ENCODE data around the gene NKD2.
"Not testable (repeated sequence)": the region's sequence is repeated elsewhere in the genome, so short reads cannot be mapped to it uniquely, and the experiment has no call there.

NKD2 gene

DNA sequence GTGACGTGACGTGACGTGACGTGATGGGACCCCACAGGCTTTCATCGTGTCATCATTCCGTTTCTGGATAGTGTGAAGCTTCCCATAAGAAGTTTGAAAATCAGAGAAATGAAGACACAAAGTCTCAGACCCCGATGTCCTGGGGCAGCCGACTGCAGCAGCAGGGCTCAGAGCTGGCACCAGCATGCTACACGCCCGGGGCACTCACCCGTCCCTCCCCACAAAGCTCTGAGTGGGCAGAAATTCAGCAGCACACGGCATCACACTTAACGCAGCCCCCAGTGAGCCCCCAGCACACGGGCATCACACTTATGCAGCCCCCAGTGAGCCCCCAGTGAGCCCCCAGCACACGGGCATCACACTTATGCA, 61.1 kb downstream of the NKD2 start:
- no peak for DNase-seq (ENCODE audit: low spot score)

DNA sequence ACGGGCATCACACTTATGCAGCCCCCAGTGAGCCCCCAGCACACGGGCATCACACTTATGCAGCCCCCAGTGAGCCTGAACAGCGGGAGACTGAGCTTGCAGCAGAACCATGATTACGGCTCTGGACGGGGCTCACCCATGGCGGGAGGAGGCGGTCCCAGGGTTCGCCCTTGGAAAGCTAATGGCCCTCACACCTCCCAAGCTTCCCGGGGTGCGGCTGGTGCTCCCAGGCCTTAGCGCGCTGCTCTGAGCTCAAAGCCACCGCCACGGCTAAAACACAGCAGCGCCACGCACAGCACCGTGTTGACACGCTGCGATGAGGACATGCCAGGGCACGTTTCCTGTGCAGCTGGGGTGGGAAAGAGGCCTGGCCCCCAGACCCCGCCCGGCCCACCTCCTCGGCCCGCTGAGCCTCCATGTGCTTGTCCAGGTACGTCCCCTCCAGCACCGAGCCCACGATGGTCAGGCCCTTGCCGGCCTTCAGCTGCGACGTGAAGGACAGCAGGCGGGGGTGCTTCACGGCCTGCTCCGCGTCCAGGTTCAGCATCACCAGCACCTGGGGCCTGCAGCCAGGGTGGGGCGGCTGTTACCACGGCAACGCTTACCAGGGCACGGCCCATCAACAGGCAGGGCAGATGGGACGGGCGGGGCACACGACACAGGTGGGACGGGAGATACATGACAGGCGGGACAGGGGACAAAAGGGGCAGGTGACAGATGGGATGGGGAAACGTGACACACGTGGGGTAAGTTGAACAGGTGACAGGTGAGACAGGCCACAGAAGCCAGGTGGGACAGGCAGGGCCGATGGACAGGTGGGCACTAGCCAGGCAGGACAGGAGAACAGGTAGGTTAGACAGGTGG, 64.9 kb downstream of the NKD2 start:
- DNase-seq (ENCODE audit: low spot score), result no peak

DNA sequence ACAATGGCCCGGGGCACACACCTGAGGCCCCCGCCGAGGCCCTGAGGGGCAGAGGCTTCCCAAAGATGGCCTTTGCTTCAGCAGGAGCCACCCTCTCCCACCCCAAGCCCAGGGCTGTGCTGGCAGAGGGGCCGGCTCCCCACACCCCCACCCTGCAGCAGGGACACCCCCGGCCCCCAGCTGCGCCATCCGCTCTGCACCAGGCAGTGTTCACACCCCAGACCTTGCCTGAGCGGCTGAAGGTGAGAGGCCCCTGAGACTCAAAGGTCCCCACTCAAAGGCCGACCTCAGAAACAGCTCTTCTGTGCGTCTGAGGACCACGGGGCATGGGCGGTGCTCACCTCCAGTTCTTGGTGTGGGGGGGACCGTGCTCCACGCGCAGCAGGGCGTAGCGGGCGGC, 65.6 kb downstream of the NKD2 start:
- DNase-seq (ENCODE audit: low spot score), result no peak

DNA sequence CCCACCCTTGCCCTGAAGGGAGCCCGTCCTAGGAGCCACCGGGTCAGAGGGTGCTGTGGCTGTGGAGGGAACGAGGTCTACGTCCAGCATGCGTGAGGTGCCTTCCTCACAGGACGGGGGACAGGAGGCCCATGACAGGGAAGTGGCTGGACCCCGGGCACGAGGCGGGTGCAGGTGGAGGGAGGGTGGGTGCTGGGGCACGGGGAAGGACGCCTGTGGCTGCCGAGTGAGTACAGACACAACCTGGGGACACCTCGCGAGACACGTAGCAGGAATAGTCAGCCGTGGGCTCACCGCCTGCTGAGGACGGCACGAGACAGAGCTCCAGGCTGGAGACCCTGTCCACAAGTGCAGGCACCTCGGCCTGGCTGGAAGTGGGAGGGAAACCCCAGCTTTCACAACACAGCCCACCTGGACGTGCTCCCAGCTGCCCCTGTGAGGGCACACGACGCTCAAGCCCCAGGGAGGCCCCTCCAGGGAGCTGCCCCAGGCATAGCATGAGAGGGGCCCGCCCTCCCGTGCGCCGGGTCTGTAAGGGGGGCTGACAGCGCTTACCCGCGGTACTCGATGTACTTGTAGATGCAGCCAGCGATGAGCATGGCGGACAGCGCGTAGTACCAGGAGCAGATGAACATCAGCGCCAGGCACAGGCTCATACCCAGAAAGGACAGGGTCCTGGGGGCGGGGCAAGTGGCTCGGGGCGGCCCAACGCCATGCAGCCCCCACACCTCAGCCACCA, 66.4 kb downstream of the NKD2 start:
- DNase-seq (ENCODE audit: low spot score), result no peak

DNA sequence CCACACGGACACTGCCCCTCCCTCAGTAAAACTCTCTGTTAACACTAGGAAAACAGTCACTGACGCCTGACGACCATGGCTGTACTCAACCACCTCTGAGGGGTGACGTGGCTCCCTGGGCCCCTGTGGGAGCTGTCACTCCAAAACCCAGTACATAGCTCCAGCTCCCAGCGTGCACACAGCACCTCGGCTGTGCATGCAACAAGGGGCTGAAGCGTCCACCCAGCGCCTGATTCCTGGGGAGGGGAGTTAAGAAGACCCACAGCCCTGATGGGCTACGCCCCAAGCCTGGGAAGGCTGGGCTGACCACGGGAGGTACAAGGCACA, 66.9 kb downstream of the NKD2 start:
- DNase-seq (ENCODE audit: low spot score), result no peak

DNA sequence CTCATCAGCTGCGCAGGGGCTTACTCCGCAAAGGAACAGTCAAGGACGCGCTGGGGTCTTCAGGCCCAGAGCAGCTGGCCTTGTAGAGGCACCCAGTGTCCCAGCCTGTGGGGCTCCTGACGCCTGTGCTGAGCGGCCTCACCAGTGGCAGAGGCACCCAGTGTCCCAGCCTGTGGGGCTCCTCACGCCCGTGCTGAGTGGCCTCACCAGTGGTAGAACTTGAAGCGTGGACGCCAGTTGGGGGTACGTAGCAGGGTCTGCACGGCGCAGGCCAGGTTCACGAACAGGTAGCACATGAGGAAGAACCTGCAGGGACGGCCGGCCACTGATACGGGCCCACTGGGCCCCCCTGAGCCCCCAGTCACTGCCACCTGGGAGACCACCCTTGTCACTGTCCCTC, 67.3 kb downstream of the NKD2 start:
- no peak for DNase-seq (ENCODE audit: low spot score)

DNA sequence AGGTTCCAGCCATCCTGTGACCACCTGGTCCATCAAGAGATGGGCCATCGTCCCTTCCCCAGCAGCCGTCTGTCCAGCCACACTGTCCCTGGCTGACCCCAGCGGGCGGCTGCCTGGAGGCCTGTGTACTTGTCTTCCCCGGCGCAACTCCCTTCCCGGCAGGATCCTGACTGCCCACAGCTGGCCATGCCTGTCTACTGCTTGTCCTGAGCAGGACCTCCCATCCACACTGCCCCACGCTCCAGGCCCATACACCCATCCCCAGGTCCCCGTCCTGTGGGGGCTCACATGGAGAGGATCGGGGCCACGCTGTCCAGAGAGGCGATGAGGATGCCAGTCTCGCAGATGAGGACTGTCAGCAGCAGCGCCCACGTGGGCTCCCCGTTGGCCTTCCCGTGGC, 67.8 kb downstream of the NKD2 start:
- no peak for DNase-seq (ENCODE audit: low spot score)

DNA sequence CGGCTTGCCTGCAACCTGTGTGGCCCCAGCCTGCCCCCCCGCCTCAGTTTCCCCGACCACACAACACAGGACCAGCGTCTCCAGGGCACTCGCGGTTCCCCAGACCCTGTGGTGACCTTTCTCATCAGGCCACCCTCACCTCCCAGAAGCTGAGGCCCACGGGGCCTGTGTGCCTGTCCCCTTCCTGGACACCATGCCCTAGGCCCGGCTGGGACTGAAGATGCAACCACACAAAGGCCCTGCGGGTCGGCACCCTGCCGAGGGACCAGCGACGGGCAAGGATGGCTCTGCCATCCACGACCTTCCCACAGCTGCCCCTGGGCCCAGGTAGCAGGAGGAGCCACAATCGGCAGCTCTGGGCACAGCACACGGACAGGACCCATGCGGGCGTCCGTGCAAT, 68.4 kb downstream of the NKD2 start:
- no peak for DNase-seq (ENCODE audit: low spot score)

DNA sequence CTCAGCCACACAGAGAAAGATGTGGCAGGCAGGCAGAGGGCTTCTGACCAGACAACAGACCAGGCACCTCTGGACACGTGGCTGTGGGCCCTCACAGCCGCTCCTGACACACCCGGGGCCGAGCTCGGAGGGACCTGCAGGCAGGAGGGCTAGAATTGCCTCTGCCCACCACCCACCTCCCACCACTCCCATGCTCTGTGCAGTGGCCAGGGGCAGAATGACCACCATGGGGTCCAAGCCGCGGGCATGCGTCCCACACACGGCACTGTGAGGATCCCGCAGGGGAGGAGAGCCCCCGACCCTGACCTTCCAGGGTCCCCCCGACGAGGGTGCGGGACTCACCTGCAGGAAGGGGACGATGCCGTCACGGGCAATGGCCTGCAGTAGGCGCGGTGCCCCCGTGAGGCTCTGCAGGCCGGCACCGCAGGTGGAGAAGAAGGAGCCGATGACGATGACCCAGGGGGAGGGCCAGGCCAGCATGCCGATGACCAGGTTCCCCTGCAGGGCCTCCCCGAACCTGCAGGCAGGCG, 69.0 kb downstream of the NKD2 start:
- no peak for DNase-seq (ENCODE audit: low spot score)

DNA sequence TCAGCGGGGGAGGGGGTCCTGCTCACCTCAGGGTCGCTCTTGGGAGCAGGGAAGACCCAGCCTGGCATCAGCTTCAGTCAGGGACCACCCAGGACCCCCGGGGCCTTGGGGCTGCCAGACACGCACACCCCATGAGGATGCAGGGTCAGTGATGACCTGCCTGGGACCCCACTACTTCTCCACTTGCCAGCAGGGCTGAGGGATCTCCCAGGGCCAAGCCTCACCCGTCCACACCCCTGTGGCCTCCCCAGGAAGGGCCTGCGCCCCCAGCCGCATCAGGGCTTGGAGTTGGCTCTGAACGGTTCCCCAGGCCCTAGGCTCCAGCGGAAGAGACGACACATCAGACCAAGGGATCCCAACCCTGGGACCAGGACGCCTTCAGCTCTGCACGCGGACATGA, 69.6 kb downstream of the NKD2 start:
- DNase-seq (ENCODE audit: low spot score), result no peak

DNA sequence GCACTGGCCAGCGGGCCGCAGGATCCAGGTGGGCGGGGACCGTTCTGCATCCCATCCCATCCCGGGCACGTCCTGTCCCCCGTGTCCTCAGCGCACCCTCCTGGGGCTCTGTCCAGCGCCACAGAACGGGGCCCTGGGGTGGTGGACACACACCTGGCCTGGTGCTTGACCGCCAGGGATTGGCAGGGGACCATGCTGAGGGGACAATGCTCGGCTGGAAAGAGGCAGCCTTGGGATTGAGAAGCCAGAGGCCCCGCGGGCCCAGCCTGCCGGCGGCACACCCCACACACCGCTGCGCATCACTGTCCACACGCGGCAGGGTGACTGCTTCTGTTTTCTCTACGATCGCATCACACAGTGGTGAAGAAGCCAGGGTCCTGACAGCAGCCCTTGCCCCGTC, 70.2 kb downstream of the NKD2 start:
- DNase-seq (ENCODE audit: low spot score), result no peak

DNA sequence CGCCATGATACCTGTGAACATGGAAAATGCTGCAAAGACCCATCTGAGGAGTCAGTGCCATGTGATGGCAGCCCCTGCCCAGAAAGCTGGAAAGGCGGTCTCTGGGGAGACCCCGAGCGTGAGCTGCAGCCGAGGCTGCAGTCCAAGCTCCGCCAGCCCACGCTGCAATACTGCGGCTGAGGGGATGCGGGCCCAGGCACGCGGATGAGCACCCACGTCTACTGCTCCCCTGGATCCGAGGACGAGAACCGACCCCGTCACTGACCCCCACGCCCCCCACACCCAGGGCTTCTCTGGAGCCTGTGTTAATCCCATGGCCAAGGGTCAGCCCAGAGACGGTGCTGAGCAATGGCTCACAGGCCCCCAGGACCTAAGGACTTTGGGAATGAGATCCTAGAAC, 70.9 kb downstream of the NKD2 start:
- no peak for DNase-seq (ENCODE audit: low spot score)

DNA sequence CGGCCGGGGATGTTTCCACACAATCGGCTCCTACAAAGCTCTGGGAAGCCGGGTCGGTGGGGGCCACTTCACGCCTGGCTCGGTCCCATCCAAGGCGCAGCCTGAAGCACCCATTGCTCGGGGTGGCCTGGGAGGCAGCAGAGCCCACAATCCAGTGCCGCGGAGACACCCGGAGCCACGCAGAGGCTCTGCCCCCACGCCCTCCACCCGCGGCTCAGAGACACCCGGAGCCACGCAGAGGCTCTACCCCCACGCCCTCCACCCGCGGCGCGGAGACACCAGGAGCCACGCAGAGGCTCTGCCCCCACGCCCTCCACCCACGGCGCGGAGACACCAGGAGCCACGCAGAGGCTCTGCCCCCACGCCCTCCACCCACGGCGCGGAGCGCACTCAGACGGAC, 71.4 kb downstream of the NKD2 start:
- no peak for DNase-seq (ENCODE audit: low spot score)

DNA sequence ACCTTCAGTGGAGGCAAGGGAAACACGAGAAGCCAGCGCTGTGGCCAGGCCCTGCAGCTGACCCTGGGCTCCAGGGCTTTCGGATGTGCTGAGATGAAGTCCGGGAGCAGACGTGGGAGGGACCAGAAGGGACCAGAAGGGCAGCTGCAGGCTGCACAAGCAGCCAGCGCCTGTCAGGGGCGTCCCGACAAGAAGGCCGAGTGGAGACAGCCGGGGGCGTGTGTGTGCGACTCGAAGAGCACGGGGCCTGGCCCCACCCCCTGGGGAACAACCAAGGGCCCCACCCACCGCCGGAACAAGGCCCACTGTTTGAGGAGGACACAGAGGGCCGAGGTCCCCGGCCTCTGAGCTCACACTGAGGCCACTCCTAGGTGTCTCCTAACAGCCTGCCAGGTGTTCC, 71.8 kb downstream of the NKD2 start:
- no peak for DNase-seq (ENCODE audit: low spot score)

DNA sequence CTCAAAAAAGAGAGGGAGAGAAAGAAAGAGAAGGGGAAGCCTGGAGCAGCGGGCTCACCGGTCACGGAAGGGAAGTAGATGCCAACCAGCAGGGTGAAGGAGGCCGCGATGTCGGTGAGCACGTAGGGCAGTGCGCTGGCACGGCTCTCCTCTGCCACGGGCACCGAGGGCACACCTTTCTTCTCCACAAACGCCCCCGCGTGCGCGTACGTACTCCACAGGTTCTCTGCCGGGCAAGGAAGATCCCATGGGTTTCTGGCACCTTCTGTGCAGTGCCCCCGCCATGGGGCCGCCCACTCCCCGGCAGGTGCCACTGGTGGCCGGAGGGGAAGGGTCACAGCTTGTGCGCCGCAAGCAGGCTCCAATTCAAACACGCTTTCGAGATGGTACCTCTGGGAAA, 72.9 kb downstream of the NKD2 start:
- DNase-seq (ENCODE audit: low spot score), result no peak

DNA sequence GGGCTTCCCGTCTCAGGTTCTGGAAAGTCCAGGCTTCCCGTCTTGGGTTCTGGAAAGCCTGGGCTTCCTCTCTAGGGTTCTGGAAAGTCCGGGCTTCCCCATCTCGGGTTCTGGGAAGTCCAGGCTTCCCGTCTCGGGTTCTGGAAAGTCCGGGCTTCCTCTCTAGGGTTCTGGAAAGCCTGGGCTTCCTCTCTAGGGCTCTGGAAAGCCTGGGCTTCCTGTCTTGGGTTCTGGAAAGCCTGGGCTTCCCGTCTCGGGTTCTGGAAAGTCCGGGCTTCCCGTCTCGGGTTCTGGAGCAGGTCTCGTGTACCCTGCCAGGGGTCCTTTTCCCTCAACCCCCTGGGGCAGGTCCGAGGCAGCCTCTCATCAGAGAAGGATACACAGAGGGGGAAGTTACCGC, 74.4 kb downstream of the NKD2 start:
- not testable (repeated sequence) for DNase-seq (ENCODE audit: low spot score)

DNA sequence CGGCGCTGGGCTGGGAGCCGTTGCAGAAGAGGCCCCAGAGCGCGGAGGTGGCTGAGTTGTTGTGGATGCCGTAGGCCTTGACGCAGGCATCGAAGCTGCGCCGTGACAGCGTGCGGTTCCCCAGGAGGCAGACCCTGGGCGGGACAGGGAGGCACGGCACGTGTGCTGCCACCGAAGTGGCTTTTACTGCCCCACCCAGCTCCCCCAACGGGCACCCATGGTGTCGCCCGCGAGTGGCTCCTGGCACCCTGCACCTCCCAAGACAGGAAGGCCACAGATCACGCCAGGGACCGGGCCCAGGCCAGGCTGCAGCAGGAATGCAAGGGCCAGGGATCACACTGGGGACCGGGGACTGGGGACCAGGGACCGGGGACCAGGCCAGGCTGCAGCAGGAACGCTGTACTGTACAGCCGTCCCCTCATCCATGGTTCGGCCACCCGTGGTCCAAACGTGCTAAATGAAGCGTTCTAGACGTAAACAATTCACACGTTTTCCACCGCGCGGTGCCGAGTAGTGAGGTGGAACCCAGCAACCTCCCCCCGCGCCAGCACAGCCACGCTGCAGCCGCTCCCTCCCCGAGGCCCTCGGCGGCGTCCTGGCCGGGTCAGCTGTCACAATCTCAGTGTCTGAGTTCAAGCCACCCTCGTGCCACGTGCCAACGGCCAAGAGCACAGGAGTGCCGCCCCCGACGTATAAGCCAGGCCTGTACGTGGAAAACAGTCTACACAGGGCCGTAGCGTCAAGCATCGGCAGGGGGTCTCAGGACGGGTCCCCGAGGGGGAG, 75.4 kb downstream of the NKD2 start:
- DNase-seq (ENCODE audit: low spot score), result no peak

DNA sequence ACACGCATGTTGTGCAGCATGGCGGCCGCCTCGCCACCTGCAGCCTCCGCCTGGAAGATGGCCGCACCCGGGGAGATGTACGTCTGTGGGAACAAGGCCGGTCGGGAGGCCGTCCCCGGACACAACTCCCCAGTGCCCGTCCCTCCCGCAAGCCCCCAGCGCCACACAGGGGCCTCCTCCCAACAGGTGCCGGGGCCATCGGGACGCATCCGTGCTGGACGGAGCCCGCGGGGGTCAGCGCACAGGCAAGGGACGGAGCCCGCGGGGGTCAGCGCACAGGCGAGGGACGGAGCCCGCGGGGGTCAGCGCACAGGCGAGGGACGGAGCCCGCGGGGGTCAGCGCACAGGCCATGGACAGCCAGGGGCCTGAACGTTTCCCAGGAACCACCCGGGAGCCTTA, 76.8 kb downstream of the NKD2 start:
- DNase-seq (ENCODE audit: low spot score), result no peak

DNA sequence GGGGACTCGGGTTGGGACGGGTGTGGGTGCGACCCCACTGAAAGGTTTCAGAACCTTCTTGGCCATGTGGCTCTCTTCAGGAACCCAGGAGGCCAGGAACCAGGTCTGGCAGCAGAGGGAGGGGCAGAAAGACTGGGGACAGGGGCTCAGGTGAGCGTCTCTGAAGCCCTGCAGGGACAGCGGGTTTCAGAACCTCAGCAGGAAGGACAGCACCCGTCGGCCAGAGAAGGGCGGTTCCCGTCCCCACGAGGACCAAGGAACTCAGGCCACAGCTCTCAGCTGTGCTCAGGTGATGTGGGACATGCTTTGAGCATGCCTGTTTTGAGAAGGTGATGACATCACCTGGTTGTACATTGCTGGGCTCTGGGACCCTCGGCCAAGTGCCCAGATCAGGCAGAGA, 77.5 kb downstream of the NKD2 start:
- no peak for DNase-seq (ENCODE audit: low spot score)

DNA sequence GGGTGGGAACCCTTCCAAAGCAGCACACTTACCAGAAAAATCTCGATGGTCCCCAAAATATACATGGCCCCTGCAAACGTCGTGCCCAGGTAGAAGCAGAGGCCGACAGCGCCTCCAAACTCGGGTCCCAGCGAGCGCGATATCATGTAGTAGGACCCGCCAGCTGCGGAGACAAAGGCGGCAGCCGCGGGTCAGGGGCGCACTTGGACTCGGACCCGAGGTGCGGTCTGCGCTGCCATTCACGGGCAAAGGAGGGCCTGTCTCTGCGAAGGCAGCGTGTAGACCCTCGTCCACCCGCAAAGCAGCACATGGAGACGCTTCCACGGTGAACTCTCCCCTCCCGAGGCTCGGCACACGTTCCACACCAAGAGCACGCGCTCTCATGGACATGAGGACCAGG, 78.3 kb downstream of the NKD2 start:
- DNase-seq (ENCODE audit: low spot score), result no peak

DNA sequence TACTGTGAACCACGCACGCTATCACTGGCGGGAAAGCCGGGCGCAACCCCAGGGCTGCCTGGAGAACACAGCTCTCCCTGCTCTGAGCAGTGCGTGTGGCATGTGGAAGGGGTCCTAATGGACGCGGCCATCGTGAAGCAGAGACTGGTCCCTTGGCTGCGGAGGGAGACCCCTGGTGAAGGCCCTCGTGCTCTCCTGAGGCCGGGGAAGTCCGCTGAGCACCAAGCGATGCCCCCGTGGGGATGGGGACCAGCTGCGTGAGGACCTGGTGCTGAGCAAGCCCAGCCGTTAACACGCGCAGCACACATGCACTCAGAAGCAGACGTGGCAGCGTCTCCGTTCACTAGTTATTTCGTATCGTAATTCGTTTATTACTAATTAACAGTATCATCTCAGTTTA, 78.8 kb downstream of the NKD2 start:
- DNase-seq (ENCODE audit: low spot score), result no peak

DNA sequence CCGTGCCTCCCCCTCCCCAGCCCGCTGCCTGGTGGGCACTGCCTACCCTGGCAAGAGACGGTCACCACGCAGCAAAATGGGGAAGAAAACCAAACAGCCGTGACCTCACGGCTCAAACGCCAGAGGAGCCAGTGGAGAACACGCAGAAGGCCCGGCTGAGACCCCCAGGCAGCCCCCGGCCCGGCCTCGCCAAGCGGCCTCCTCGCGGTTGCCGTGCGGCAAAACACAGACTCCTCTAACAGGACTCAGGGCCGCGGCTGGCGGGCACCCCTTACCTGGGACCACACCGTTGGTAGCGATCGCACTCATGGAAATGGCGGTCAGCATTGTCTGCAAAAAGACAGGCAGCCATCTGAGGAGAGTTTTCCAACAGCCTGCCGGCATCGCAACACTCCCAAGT, 79.4 kb downstream of the NKD2 start:
- no peak for DNase-seq (ENCODE audit: low spot score)
